SK-N-MC (cell line): ENCODE results near the gene EGFR.

ENCODE experiments used
- DNase-seq: peaks from one replicate; pipeline ENCODE4 v3.0.0-alpha.2; 2011; ENCODE audit warnings: low read depth, low spot score
- H3K27ac ChIP-seq: fragments of 200-600 bp; sonication (generic); 2 replicates; pipeline ENCODE4 v1.5.1; 2016; ENCODE audit warnings: mixed run types
- H3K36me3 ChIP-seq: fragments of 200-600 bp; sonication (generic); 2 replicates; pipeline ENCODE4 v1.6.1; 2017; ENCODE audit warnings: antibody characterized with exemption, low read length, mixed read lengths; ENCODE audit not compliant: insufficient read depth
- H3K4me3 ChIP-seq: fragments of 200-600 bp; sonication (generic); 2 replicates; pipeline ENCODE4 v1.5.1; 2016
- H3K9ac ChIP-seq: fragments of 200-600 bp; sonication (generic); 2 replicates; pipeline ENCODE4 v1.8.0; 2017; ENCODE audit warnings: mixed run types, mixed read lengths; ENCODE audit not compliant: insufficient read length
- H3K9me3 ChIP-seq: fragments of 200-600 bp; sonication (generic); 2 replicates; pipeline ENCODE4 v1.6.1; 2017; ENCODE audit warnings: low read depth, mild to moderate bottlenecking, antibody characterized with exemption, low read length, moderate library complexity, mixed read lengths
- EZH2 ChIP-seq: fragments of 200-600 bp; sonication (generic); IDR thresholded peaks from one replicate; pipeline ENCODE4 v1.6.1; 2017; ENCODE audit warnings: antibody characterized with exemption
- FOXP2 ChIP-seq: optimal IDR thresholded peaks from 2 replicates; pipeline ENCODE3; 2011; ENCODE audit warnings: mild to moderate bottlenecking, moderate library complexity; ENCODE audit not compliant: insufficient read depth; ENCODE audit errors: extremely low read length, control extremely low read depth
- POLR2AphosphoS5 ChIP-seq: IDR thresholded peaks from 2 replicates; pipeline ENCODE4 v1.6.1; 2012; ENCODE audit warnings: mild to moderate bottlenecking, low read depth, low read length, borderline replicate concordance

Gene EGFR

GRCh38 chr7:55258631-55259030 is 239.8 kb downstream of the EGFR start:
- no peak for DNase-seq
- H3K9me3 ChIP-seq, result no peaks in the 10 kb centered on the region
- TF ChIP-seq FOXP2, result no peak
- no peak for TF ChIP-seq POLR2AphosphoS5
- no peak for TF ChIP-seq EZH2

GRCh38 chr7:55260171-55260570 is 241.4 kb downstream of the EGFR start:
- H3K9me3 ChIP-seq, result no peaks in the 10 kb centered on the region
- no peaks in the 10 kb centered on the region for H3K36me3 ChIP-seq
- H3K4me3 ChIP-seq, result no peak overlapping the region
- DNase-seq, result no peak
- no peak overlapping the region for H3K27ac ChIP-seq
- no peak overlapping the region for H3K9ac ChIP-seq
- TF ChIP-seq FOXP2 (no peak), POLR2AphosphoS5 (no peak), EZH2 (no peak)

More at GRCh38 chr7:55258631-55259030, 239.8 kb downstream of the EGFR start:
- no peak overlapping the region for H3K4me3 ChIP-seq
- H3K36me3 ChIP-seq, result no peaks in the 10 kb centered on the region
- H3K27ac ChIP-seq, result no peak overlapping the region
- no peak overlapping the region for H3K9ac ChIP-seq

GRCh38 chr7:55260676-55261385 is 242.0 kb downstream of the EGFR start:
- TF ChIP-seq FOXP2 (no peak), EZH2 (no peak), POLR2AphosphoS5 (no peak)
- Histone ChIP-seq H3K4me3 (no peak overlapping the region), H3K9ac (no peak overlapping the region), H3K9me3 (no peaks in the 10 kb centered on the region), H3K36me3 (no peaks in the 10 kb centered on the region), H3K27ac (no peak overlapping the region)
- DNase-seq, result no peak
